ENCODE data around the gene C10orf62. TPM values are rescaled to one million over a fixed set of nuclear protein-coding genes. Genes with fewer than 3 reads are reported as not detected.

The C10orf62 gene
- total RNA-seq, 1 experiment from 2014 or later: not detected

- peaks cover under 1% of the 10 kb centered on the region; the same call in 1 of the 2 replicates for H3K9me3 Mint-ChIP-seq
- H3K36me3 Mint-ChIP-seq: 0 out of 2 replicates have a peak, but pooled peaks cover 5% of the 10 kb centered on the region
- no peaks in the 10 kb centered on the region for H3K27me3 Mint-ChIP-seq (ENCODE audit: low read depth)
- ChIA-PET POLR2A (no interaction called here), CTCF (interaction anchor here (0.6 to 1.4 kb wide), 3 partner anchors 14 to 33 kb away, joined by 3 to 8 read pairs (median 3); no protein-coding TSS in a partner anchor)
- ATAC-seq: no peak
- no peak overlapping the region for H3K27ac Mint-ChIP-seq
- H3K4me3 Mint-ChIP-seq: no peak overlapping the region
- DNase-seq (ENCODE audit: low spot score): no peak
- TF ChIP-seq CREM (CRISPR knock-in tag; IDR thresholded peaks at IDR 0.05) (no peak), ZNF263 (CRISPR knock-in tag; IDR thresholded peaks at IDR 0.05; ENCODE audit: low read depth) (no peak), NR1H2 (CRISPR knock-in tag; IDR thresholded peaks at IDR 0.05) (no peak), ZNF425 (CRISPR knock-in tag; conservative IDR thresholded peaks at IDR 0.05) (no peak), IRF1 (CRISPR knock-in tag; IDR thresholded peaks at IDR 0.05) (no peak), GTF2I (CRISPR knock-in tag; conservative IDR thresholded peaks at IDR 0.05) (no peak), ZMAT4 (CRISPR knock-in tag; IDR thresholded peaks at IDR 0.05) (no peak), ZNF423 (CRISPR knock-in tag; IDR thresholded peaks at IDR 0.05) (no peak), STAT6 (CRISPR knock-in tag; conservative IDR thresholded peaks at IDR 0.05; ENCODE audit: low read depth) (no peak), ZNF532 (CRISPR knock-in tag; IDR thresholded peaks at IDR 0.05; ENCODE audit: borderline replicate concordance) (no peak), SMAD4 (CRISPR knock-in tag; IDR thresholded peaks at IDR 0.05) (no peak), E2F1 (CRISPR knock-in tag; IDR thresholded peaks at IDR 0.05) (no peak), MAX (CRISPR knock-in tag; IDR thresholded peaks at IDR 0.05) (no peak), ZSCAN18 (CRISPR knock-in tag; IDR thresholded peaks at IDR 0.05) (no peak), ZNF219 (CRISPR knock-in tag; IDR thresholded peaks at IDR 0.05; ENCODE audit: borderline replicate concordance) (no peak), TEAD1 (CRISPR knock-in tag; IDR thresholded peaks at IDR 0.05) (no peak), ZNF121 (CRISPR knock-in tag; IDR thresholded peaks at IDR 0.05) (no peak), HMGA2 (CRISPR knock-in tag; IDR thresholded peaks at IDR 0.05) (no peak)
- peaks cover 4% of the 10 kb centered on the region; the same call in 1 of the 2 replicates for H3K4me1 Mint-ChIP-seq
Measured at GRCh38 chr10:97567891-97568290, 21.6 kb upstream of the C10orf62 start.

Measured in WTC11 (cell line).